ENCODE measurements around the gene NPR1.

Gene NPR1

DNA sequence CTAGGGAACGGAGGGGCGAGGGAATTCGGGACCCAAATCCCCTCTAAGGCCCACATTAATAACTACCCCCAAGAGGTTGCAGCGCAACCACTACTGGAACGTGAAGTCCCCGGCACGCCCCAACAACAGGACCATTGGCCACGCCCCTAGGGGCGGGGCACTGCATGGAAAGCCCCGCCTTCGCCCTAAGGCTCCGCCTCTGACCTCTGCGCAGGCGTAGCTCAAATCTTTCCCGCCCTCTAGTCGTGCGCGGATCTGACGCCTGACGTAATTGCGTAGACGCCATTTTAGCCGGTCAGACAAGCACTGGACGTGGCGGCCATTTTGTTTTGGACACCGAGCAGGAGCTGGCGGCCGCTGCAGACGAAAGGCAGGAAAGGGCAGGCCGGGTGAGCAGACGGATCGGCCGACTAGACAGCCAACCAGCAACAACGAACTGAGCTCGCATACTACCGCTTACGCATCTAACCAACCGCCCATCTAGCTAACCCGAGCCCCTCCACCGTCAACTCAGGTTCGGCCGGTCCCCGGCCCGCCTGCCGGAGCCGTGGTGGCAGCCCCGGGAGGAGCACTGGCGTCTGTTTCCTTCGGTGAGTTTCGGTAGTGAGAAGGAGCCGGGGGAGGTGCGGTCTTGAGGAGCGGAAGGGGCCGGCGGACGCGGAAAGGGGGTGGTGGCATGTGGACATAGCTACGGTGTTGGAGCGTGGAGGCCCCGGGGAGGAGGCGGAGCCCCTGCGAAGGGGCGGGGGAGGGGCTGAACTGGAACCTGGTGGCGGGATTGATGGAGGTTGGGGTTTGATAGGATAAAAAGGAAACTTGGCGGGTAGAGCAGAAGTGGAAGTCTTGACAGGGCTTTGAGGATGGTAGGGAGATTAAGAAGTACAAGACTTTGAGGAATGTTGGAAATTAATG is 44.5 kb upstream of the NPR1 start, which contains the start of gene CHTOP:
TSS of gene CHTOP (plus strand) at position 313 of the 912 bp plus-strand sequence. CDS start 2,523 bp downstream, outside the sequence.
- no peaks in the 10 kb centered on the region for H4K20me1 ChIP-seq (ENCODE audit: low read depth, low read length)
- no peaks in the 10 kb centered on the region for H3K27me3 ChIP-seq (ENCODE audit: low read length)
- TF ChIP-seq, protein P1, sequence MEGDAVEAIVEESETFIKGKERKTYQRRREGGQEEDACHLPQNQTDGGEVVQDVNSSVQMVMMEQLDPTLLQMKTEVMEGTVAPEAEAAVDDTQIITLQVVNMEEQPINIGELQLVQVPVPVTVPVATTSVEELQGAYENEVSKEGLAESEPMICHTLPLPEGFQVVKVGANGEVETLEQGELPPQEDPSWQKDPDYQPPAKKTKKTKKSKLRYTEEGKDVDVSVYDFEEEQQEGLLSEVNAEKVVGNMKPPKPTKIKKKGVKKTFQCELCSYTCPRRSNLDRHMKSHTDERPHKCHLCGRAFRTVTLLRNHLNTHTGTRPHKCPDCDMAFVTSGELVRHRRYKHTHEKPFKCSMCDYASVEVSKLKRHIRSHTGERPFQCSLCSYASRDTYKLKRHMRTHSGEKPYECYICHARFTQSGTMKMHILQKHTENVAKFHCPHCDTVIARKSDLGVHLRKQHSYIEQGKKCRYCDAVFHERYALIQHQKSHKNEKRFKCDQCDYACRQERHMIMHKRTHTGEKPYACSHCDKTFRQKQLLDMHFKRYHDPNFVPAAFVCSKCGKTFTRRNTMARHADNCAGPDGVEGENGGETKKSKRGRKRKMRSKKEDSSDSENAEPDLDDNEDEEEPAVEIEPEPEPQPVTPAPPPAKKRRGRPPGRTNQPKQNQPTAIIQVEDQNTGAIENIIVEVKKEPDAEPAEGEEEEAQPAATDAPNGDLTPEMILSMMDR (IDR thresholded peaks at IDR 0.05; ENCODE audit: insufficient read depth, low read length, poor library complexity, severe bottlenecking), result no peak
- no peak for TF ChIP-seq EZH2phosphoT487 (conservative IDR thresholded peaks at IDR 0.05; ENCODE audit: low read length)
- H3K9me3 ChIP-seq (ENCODE audit: insufficient read depth, low read length), result no peaks in the 10 kb centered on the region
- peak within 1 kb of the TSS; percentile 31 for H2AFZ ChIP-seq (ENCODE audit: low read depth, low read length, severe bottlenecking)
- peak within 1 kb of the TSS; percentile 99 for H3K27ac ChIP-seq (ENCODE audit: low read depth, low read length)
- no peaks in the 10 kb centered on the region for H3K9me2 ChIP-seq (replicated peaks; ENCODE audit: insufficient read depth, low read length)
- peak within 1 kb of the TSS; percentile 83 for H3K4me2 ChIP-seq (ENCODE audit: low read depth, low read length, poor library complexity, severe bottlenecking)
- H3K9ac ChIP-seq (ENCODE audit: low read length), result peak within 1 kb of the TSS; percentile 99
- peak within 1 kb of the TSS; percentile 99 for H3K4me3 ChIP-seq (ENCODE audit: insufficient read depth, low read length, poor library complexity, severe bottlenecking)
- H3K79me2 ChIP-seq (ENCODE audit: insufficient read depth, low read length), result peaks cover 29% of the 10 kb centered on the region
- H3K36me3 ChIP-seq (ENCODE audit: low read length), result peaks cover 24% of the 10 kb centered on the region
- peaks cover 17% of the 10 kb centered on the region; the same call in 1 of the 2 replicates for H3F3A ChIP-seq (ENCODE audit: insufficient read depth)

DNA sequence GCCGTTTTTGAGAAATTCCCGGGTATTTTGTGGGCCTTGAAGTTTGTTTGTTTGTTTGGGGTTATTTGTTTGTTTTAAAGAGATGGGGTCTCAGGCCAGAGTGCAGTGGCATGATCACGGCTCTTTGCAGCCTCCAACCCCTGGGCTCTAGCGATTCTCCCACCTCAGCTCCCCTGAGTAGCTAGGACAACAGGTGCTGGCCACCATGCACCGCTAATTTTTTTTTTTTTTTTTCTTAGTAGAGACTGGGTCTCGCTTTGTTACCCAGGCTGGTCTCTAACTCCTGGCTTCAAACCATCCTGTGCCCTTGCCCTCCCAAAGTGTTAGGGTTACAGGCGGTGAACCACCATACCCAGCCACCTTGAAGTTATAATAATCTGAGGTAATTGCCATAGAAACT is 42.6 kb upstream of the NPR1 start:
- Histone ChIP-seq H2AFZ (ENCODE audit: low read depth, low read length, severe bottlenecking) (no peak overlapping the region), H3K4me3 (ENCODE audit: insufficient read depth, low read length, poor library complexity, severe bottlenecking) (no peak overlapping the region), H3K9ac (ENCODE audit: low read length) (no peak overlapping the region), H3K27ac (ENCODE audit: low read depth, low read length) (no peak overlapping the region), H3K27me3 (ENCODE audit: low read length) (no peaks in the 10 kb centered on the region), H3K9me3 (ENCODE audit: insufficient read depth, low read length) (no peaks in the 10 kb centered on the region), H3K9me2 (replicated peaks; ENCODE audit: insufficient read depth, low read length) (no peaks in the 10 kb centered on the region), H3K36me3 (ENCODE audit: low read length) (peaks cover 30% of the 10 kb centered on the region), H4K20me1 (ENCODE audit: low read depth, low read length) (no peaks in the 10 kb centered on the region), H3F3A (ENCODE audit: insufficient read depth) (peaks cover 17% of the 10 kb centered on the region; the same call in 1 of the 2 replicates), H3K4me2 (ENCODE audit: low read depth, low read length, poor library complexity, severe bottlenecking) (peak overlapping the region; percentile 83), H3K79me2 (ENCODE audit: insufficient read depth, low read length) (peaks cover 29% of the 10 kb centered on the region)
- TF ChIP-seq, protein P1 (IDR thresholded peaks at IDR 0.05; ENCODE audit: insufficient read depth, low read length, poor library complexity, severe bottlenecking), result no peak
- no peak for TF ChIP-seq EZH2phosphoT487 (conservative IDR thresholded peaks at IDR 0.05; ENCODE audit: low read length)

DNA sequence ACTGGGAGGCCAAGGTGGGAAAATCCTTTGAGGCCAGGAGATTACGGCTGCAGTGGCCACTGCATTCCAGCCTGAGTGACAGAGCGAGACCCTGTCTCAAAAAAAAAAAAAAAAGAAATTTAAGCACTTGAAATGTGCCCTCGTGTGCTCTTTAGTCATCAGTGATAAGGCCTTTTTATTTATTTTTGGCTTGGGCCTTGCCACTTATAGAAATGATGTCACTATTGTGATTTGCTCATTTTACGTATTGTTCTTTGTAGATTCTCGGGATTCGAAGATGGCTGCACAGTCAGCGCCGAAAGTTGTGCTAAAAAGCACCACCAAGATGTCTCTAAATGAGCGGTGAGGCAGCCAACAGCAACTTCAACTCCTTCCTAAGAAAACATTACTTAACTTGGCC is 42.2 kb upstream of the NPR1 start:
- no peak for TF ChIP-seq EZH2phosphoT487 (conservative IDR thresholded peaks at IDR 0.05; ENCODE audit: low read length)
- TF ChIP-seq, protein P1 (IDR thresholded peaks at IDR 0.05; ENCODE audit: insufficient read depth, low read length, poor library complexity, severe bottlenecking), result no peak
- Histone ChIP-seq H4K20me1 (ENCODE audit: low read depth, low read length) (no peaks in the 10 kb centered on the region), H2AFZ (ENCODE audit: low read depth, low read length, severe bottlenecking) (no peak overlapping the region), H3K79me2 (ENCODE audit: insufficient read depth, low read length) (peaks cover 29% of the 10 kb centered on the region), H3K9me3 (ENCODE audit: insufficient read depth, low read length) (no peaks in the 10 kb centered on the region), H3F3A (ENCODE audit: insufficient read depth) (peaks cover 17% of the 10 kb centered on the region; the same call in 1 of the 2 replicates), H3K27me3 (ENCODE audit: low read length) (no peaks in the 10 kb centered on the region), H3K9me2 (replicated peaks; ENCODE audit: insufficient read depth, low read length) (no peaks in the 10 kb centered on the region), H3K36me3 (ENCODE audit: low read length) (peaks cover 31% of the 10 kb centered on the region), H3K27ac (ENCODE audit: low read depth, low read length) (no peak overlapping the region), H3K4me2 (ENCODE audit: low read depth, low read length, poor library complexity, severe bottlenecking) (no peak overlapping the region), H3K4me3 (ENCODE audit: insufficient read depth, low read length, poor library complexity, severe bottlenecking) (no peak overlapping the region), H3K9ac (ENCODE audit: low read length) (no peak overlapping the region)
